Activated T-cell treated with anti-CD3 and anti-CD28 coated beads, Interleukin-2, amount 50 U/mL, for 24 hours (primary cell): ENCODE data around the gene ZC2HC1B.

Source experiments
- DNase-seq: peaks from one replicate; pipeline ENCODE4 v3.0.0-alpha.2; 2020
- H3K27ac Mint-ChIP-seq: 2 replicates; pipeline ENCODE4 v1.8.0; 2020; ENCODE audit warnings: mild to moderate bottlenecking, mixed read lengths
- H3K27me3 Mint-ChIP-seq: 2 replicates; pipeline ENCODE4 v1.8.0; 2020; ENCODE audit warnings: mixed read lengths
- H3K36me3 Mint-ChIP-seq: 2 replicates; pipeline ENCODE4 v1.8.0; 2020; ENCODE audit warnings: low read depth, mixed read lengths
- H3K4me1 Mint-ChIP-seq: 2 replicates; pipeline ENCODE4 v1.8.0; 2020; ENCODE audit warnings: low read depth, mixed read lengths
- H3K4me3 Mint-ChIP-seq: 2 replicates; pipeline ENCODE4 v1.8.0; 2020; ENCODE audit warnings: mild to moderate bottlenecking, moderate library complexity, mixed read lengths
- H3K9me3 Mint-ChIP-seq: 2 replicates; pipeline ENCODE4 v1.8.0; 2020; ENCODE audit warnings: mixed read lengths

ZC2HC1B gene

GRCh38 chr6:143934867-143935266, 70.6 kb downstream of the ZC2HC1B start:
- Mint-ChIP-seq H3K4me1 (peaks cover 3% of the 10 kb centered on the region), H3K27ac (no peak overlapping the region), H3K4me3 (no peak overlapping the region), H3K36me3 (peaks cover 3% of the 10 kb centered on the region), H3K9me3 (peaks cover 18% of the 10 kb centered on the region), H3K27me3 (peaks cover 4% of the 10 kb centered on the region)
- no peak for DNase-seq

GRCh38 chr6:143936347-143936746, 72.1 kb downstream of the ZC2HC1B start:
- Mint-ChIP-seq H3K27ac (no peak overlapping the region), H3K27me3 (peaks cover 4% of the 10 kb centered on the region), H3K4me3 (no peak overlapping the region), H3K36me3 (no peaks in the 10 kb centered on the region), H3K4me1 (peaks cover 6% of the 10 kb centered on the region), H3K9me3 (peaks cover 11% of the 10 kb centered on the region)
- no peak for DNase-seq

GRCh38 chr6:143936778-143937667, 72.7 kb downstream of the ZC2HC1B start:
- Mint-ChIP-seq H3K36me3 (no peaks in the 10 kb centered on the region), H3K4me3 (no peak overlapping the region), H3K27ac (no peak overlapping the region), H3K9me3 (peaks cover 6% of the 10 kb centered on the region), H3K4me1 (peaks cover 6% of the 10 kb centered on the region), H3K27me3 (peaks cover 4% of the 10 kb centered on the region)
- no peak for DNase-seq

- Mint-ChIP-seq H3K36me3 (no peaks in the 10 kb centered on the region), H3K4me1 (peaks cover 6% of the 10 kb centered on the region), H3K27ac (no peak overlapping the region), H3K4me3 (no peak overlapping the region), H3K9me3 (peaks cover under 1% of the 10 kb centered on the region), H3K27me3 (peaks cover 4% of the 10 kb centered on the region)
- no peak for DNase-seq
Measured at GRCh38 chr6:143937668-143937970, 73.3 kb downstream of the ZC2HC1B start.

- Mint-ChIP-seq H3K4me1 (peaks cover 6% of the 10 kb centered on the region), H3K9me3 (no peaks in the 10 kb centered on the region), H3K4me3 (no peak overlapping the region), H3K36me3 (no peaks in the 10 kb centered on the region), H3K27me3 (peaks cover 4% of the 10 kb centered on the region), H3K27ac (no peak overlapping the region)
- no peak for DNase-seq
Measured at GRCh38 chr6:143939364-143939763, 75.1 kb downstream of the ZC2HC1B start.

- H3K27me3 Mint-ChIP-seq: peaks cover 4% of the 10 kb centered on the region
- no peaks in the 10 kb centered on the region for H3K9me3 Mint-ChIP-seq
- H3K27ac Mint-ChIP-seq: no peak overlapping the region
- no peak overlapping the region for H3K4me3 Mint-ChIP-seq
- peaks cover 6% of the 10 kb centered on the region for H3K4me1 Mint-ChIP-seq
- no peaks in the 10 kb centered on the region for H3K36me3 Mint-ChIP-seq
- peak; percentile 48 for DNase-seq
Measured at GRCh38 chr6:143940011-143940597, 75.8 kb downstream of the ZC2HC1B start.

GRCh38 chr6:143941852-143942627, 77.8 kb downstream of the ZC2HC1B start:
- H3K4me3 Mint-ChIP-seq: no peak overlapping the region
- peaks cover 6% of the 10 kb centered on the region for H3K4me1 Mint-ChIP-seq
- H3K9me3 Mint-ChIP-seq: no peaks in the 10 kb centered on the region
- H3K27me3 Mint-ChIP-seq: peaks cover 2% of the 10 kb centered on the region
- no peak overlapping the region for H3K27ac Mint-ChIP-seq
- no peaks in the 10 kb centered on the region for H3K36me3 Mint-ChIP-seq
- peak; percentile 71 for DNase-seq

GRCh38 chr6:143948208-143948607, 83.9 kb downstream of the ZC2HC1B start:
- H3K27ac Mint-ChIP-seq: no peak overlapping the region
- H3K9me3 Mint-ChIP-seq: no peaks in the 10 kb centered on the region
- H3K4me3 Mint-ChIP-seq: no peak overlapping the region
- H3K4me1 Mint-ChIP-seq: no peaks in the 10 kb centered on the region
- H3K36me3 Mint-ChIP-seq: no peaks in the 10 kb centered on the region
- H3K27me3 Mint-ChIP-seq: no peaks in the 10 kb centered on the region
- DNase-seq: no peak

GRCh38 chr6:143949535-143949934, 85.3 kb downstream of the ZC2HC1B start:
- DNase-seq: no peak
- no peaks in the 10 kb centered on the region for H3K4me1 Mint-ChIP-seq
- no peaks in the 10 kb centered on the region for H3K36me3 Mint-ChIP-seq
- H3K4me3 Mint-ChIP-seq: no peak overlapping the region
- H3K27ac Mint-ChIP-seq: no peak overlapping the region
- no peaks in the 10 kb centered on the region for H3K27me3 Mint-ChIP-seq
- H3K9me3 Mint-ChIP-seq: no peaks in the 10 kb centered on the region

GRCh38 chr6:143949962-143950361, 85.7 kb downstream of the ZC2HC1B start:
- no peaks in the 10 kb centered on the region for H3K9me3 Mint-ChIP-seq
- no peak overlapping the region for H3K4me3 Mint-ChIP-seq
- no peaks in the 10 kb centered on the region for H3K36me3 Mint-ChIP-seq
- no peaks in the 10 kb centered on the region for H3K27me3 Mint-ChIP-seq
- H3K27ac Mint-ChIP-seq: no peak overlapping the region
- DNase-seq: no peak
- no peaks in the 10 kb centered on the region for H3K4me1 Mint-ChIP-seq

GRCh38 chr6:143950875-143951274, 86.6 kb downstream of the ZC2HC1B start:
- DNase-seq: no peak
- Mint-ChIP-seq H3K4me1 (no peaks in the 10 kb centered on the region), H3K36me3 (no peaks in the 10 kb centered on the region), H3K9me3 (no peaks in the 10 kb centered on the region), H3K4me3 (no peak overlapping the region), H3K27me3 (no peaks in the 10 kb centered on the region), H3K27ac (no peak overlapping the region)

GRCh38 chr6:143952060-143952778, 87.9 kb downstream of the ZC2HC1B start:
- no peaks in the 10 kb centered on the region for H3K4me1 Mint-ChIP-seq
- no peak overlapping the region for H3K27ac Mint-ChIP-seq
- H3K36me3 Mint-ChIP-seq: no peaks in the 10 kb centered on the region
- no peaks in the 10 kb centered on the region for H3K27me3 Mint-ChIP-seq
- DNase-seq: no peak
- H3K4me3 Mint-ChIP-seq: no peak overlapping the region
- H3K9me3 Mint-ChIP-seq: no peaks in the 10 kb centered on the region

- Mint-ChIP-seq H3K9me3 (no peaks in the 10 kb centered on the region), H3K36me3 (no peaks in the 10 kb centered on the region), H3K27ac (no peak overlapping the region), H3K27me3 (no peaks in the 10 kb centered on the region), H3K4me1 (no peaks in the 10 kb centered on the region), H3K4me3 (no peak overlapping the region)
- no peak for DNase-seq
Measured at GRCh38 chr6:143952947-143953701, 88.8 kb downstream of the ZC2HC1B start.

- no peak for DNase-seq
- H3K27me3 Mint-ChIP-seq: no peaks in the 10 kb centered on the region
- H3K4me1 Mint-ChIP-seq: no peaks in the 10 kb centered on the region
- H3K27ac Mint-ChIP-seq: no peak overlapping the region
- H3K36me3 Mint-ChIP-seq: no peaks in the 10 kb centered on the region
- H3K9me3 Mint-ChIP-seq: no peaks in the 10 kb centered on the region
- no peak overlapping the region for H3K4me3 Mint-ChIP-seq
Measured at GRCh38 chr6:143953922-143954321, 89.6 kb downstream of the ZC2HC1B start.
